Measurements from ENCODE around the gene PUS10. TPM values are rescaled to one million over a fixed set of nuclear protein-coding genes. Genes with fewer than 3 reads are reported as not detected.
A peak's percentile ranks its signal among the peaks of the same experiment; 100 is the strongest.

Gene PUS10
- total and polyA plus RNA-seq, 2 of the 8 experiments (the other 6 are each of a cell fraction or from before 2014, with no cell fraction given) = 1.3 to 3.1 TPM

DNA sequence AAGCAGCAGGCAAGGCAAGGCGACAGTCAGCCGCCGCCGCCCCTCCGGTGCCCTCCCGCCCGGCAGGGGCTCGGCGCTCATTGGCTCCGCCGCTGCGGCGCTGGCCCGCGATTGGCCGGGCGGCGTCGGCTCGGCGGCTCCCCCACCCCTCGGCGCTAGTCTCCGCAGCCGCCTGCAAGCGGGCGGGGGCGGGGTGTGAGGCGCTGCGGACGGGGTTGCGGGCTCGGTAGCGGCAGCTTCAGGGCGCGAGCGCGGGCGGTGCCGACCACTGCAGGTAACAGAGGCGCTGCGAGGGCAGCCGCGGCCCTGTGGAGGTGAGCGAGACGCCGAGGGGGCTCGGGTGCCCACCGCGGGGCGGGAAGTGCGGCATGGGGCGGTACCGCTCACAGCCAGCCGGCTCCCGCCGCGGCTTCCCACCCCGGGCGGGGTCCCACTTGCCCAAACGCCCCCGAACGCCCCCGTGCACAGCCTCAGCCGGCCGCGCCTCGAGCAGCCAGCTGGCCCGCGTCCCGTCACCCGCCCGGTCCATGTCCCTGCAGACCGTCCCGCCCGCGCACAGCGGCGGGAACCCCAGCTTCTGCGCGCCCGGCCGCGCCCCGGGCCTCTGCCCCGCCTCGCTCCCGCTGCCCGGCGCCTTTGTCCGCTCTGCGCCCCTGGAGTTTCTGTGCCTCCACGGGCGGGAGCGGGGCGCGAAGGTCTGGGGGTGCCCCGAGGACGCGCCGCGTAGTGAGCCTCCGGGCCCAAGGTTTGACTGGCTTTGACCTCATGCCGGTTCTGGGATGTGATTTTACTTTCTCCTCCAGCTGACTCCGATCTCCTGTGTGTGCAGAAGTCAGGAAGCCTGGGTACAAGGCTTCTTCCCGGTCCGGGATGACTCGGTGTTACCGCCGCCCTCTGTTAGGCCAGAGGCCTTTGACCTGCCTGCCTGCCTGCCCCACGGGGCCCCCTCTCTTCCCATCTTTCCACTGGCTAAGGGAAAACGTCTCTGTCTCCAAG is 48.0 kb upstream of the PUS10 start, which contains the start of gene SANBR (continued):
- TF ChIP-seq, protein P1, sequence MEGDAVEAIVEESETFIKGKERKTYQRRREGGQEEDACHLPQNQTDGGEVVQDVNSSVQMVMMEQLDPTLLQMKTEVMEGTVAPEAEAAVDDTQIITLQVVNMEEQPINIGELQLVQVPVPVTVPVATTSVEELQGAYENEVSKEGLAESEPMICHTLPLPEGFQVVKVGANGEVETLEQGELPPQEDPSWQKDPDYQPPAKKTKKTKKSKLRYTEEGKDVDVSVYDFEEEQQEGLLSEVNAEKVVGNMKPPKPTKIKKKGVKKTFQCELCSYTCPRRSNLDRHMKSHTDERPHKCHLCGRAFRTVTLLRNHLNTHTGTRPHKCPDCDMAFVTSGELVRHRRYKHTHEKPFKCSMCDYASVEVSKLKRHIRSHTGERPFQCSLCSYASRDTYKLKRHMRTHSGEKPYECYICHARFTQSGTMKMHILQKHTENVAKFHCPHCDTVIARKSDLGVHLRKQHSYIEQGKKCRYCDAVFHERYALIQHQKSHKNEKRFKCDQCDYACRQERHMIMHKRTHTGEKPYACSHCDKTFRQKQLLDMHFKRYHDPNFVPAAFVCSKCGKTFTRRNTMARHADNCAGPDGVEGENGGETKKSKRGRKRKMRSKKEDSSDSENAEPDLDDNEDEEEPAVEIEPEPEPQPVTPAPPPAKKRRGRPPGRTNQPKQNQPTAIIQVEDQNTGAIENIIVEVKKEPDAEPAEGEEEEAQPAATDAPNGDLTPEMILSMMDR (IDR thresholded peaks at IDR 0.05; ENCODE audit: control extremely low read depth in 1 of 3, insufficient read depth in 1 of 3, low read depth in 1 of 3, low read length in 3 of 3) = no peak
- TF ChIP-seq CHD1 (IDR thresholded peaks at IDR 0.05; ENCODE audit: low read depth, low read length) (no peak), RFX5 (IDR thresholded peaks at IDR 0.05; ENCODE audit: borderline replicate concordance, low read depth, low read length) (no peak), POLR2A (IDR thresholded peaks at IDR 0.05; ENCODE audit: control extremely low read depth in 1 of 2, low read depth in 2 of 2, low read length in 2 of 2) (peak in 1 of 2 experiments; percentile 62; a peak in 2 of 3 replicates), TEAD4 (IDR thresholded peaks at IDR 0.05; ENCODE audit: low read depth, low read length) (no peak), HDAC6 (IDR thresholded peaks at IDR 0.05; ENCODE audit: low read depth, low read length) (no peak), NRF1 (IDR thresholded peaks at IDR 0.05; ENCODE audit: low read depth, low read length) (no peak), ASH2L (IDR thresholded peaks at IDR 0.05; ENCODE audit: low read length) (peak; percentile 71), RBBP5 (IDR thresholded peaks at IDR 0.05; ENCODE audit: borderline replicate concordance, low read depth, low read length) (no peak), MAFK (IDR thresholded peaks at IDR 0.05; ENCODE audit: low read depth, low read length) (no peak), TCF12 (IDR thresholded peaks at IDR 0.05; ENCODE audit: low read depth, low read length) (no peak), SUZ12 (IDR thresholded peaks at IDR 0.05; ENCODE audit: low read length) (no peak), TAF7 (optimal IDR thresholded peaks at IDR 0.05; ENCODE audit: borderline replicate concordance, low read depth, low read length) (no peak), SIRT6 (IDR thresholded peaks at IDR 0.05; ENCODE audit: low read length) (no peak)
